AG20443 (cell line): ENCODE results near the gene KCNK13.
"Not testable (repeated sequence)": the region's sequence is repeated elsewhere in the genome, so short reads cannot be mapped to it uniquely, and the experiment has no call there.

ENCODE experiments used
- DNase-seq: peaks from one replicate; pipeline ENCODE4 v3.0.0; 2012; ENCODE audit warnings: low spot score, mixed read lengths

Gene KCNK13

GRCh38 chr14:90060965-90061684, 669 bp upstream of the KCNK13 start:
- peak; percentile 25 for DNase-seq

- peak; percentile 42 for DNase-seq
Observed at GRCh38 chr14:90062127-90062794, 467 bp downstream of the KCNK13 start.

- DNase-seq: no peak
Observed at GRCh38 chr14:90062822-90063539, 1.2 kb downstream of the KCNK13 start.

- DNase-seq: no peak
Observed at GRCh38 chr14:90072350-90072749, 10.6 kb downstream of the KCNK13 start.

- DNase-seq: no peak
Observed at GRCh38 chr14:90079576-90079975, 17.8 kb downstream of the KCNK13 start.

- peak; percentile 48 for DNase-seq
Observed at GRCh38 chr14:90087433-90087832, 25.6 kb downstream of the KCNK13 start.

- DNase-seq: no peak
Observed at GRCh38 chr14:90088176-90088575, 26.4 kb downstream of the KCNK13 start.

- DNase-seq: not testable (repeated sequence)
Observed at GRCh38 chr14:90089486-90089885, 27.7 kb downstream of the KCNK13 start.

GRCh38 chr14:90091393-90091792, 29.6 kb downstream of the KCNK13 start:
- no peak for DNase-seq

- peak; percentile 24 for DNase-seq
Observed at GRCh38 chr14:90093942-90094595, 32.3 kb downstream of the KCNK13 start.

- DNase-seq: no peak
Observed at GRCh38 chr14:90095096-90095495, 33.3 kb downstream of the KCNK13 start.

GRCh38 chr14:90096566-90096965, 34.8 kb downstream of the KCNK13 start:
- DNase-seq: no peak

GRCh38 chr14:90103808-90104207, 42.0 kb downstream of the KCNK13 start:
- no peak for DNase-seq

- DNase-seq: no peak
Observed at GRCh38 chr14:90105756-90106155, 44.0 kb downstream of the KCNK13 start.

GRCh38 chr14:90107789-90108188, 46.0 kb downstream of the KCNK13 start:
- no peak for DNase-seq

GRCh38 chr14:90109858-90110257, 48.1 kb downstream of the KCNK13 start:
- DNase-seq: no peak

- peak; percentile 74 for DNase-seq
Observed at GRCh38 chr14:90111895-90112534, 50.2 kb downstream of the KCNK13 start.

GRCh38 chr14:90114554-90114953, 52.8 kb downstream of the KCNK13 start:
- DNase-seq: no peak

- no peak for DNase-seq
Observed at GRCh38 chr14:90115780-90116179, 54.0 kb downstream of the KCNK13 start.

- DNase-seq: no peak
Observed at GRCh38 chr14:90116444-90116843, 54.6 kb downstream of the KCNK13 start.

- DNase-seq: no peak
Observed at GRCh38 chr14:90118027-90118426, 56.2 kb downstream of the KCNK13 start.

- DNase-seq: no peak
Observed at GRCh38 chr14:90126260-90126659, 64.5 kb downstream of the KCNK13 start.
